Suprapubic skin (tissue), 4 donors: ENCODE measurements around the gene HSPD1. TPM values are rescaled to one million over a fixed set of nuclear protein-coding genes. Genes with fewer than 3 reads are reported as not detected.

ENCODE experiments used
- DNase-seq, 2 donors: peaks; one replicate each; pipeline ENCODE4 v3.0.0-alpha.2; 2019; ENCODE audit warnings: low spot score in 2 of 2
- H3K27ac ChIP-seq: fragments of 200-600 bp; sonication (generic); one replicate; pipeline ENCODE4 v1.5.1; 2019
- H3K27me3 ChIP-seq: fragments of 200-600 bp; sonication (generic); one replicate; pipeline ENCODE4 v1.5.1; 2019
- H3K36me3 ChIP-seq: fragments of 200-600 bp; sonication (generic); one replicate; pipeline ENCODE4 v1.5.1; 2019
- H3K4me1 ChIP-seq: fragments of 200-600 bp; sonication (generic); one replicate; pipeline ENCODE4 v1.5.1; 2019
- H3K4me3 ChIP-seq: fragments of 200-600 bp; sonication (generic); one replicate; pipeline ENCODE4 v1.5.1; 2019; ENCODE audit warnings: mild to moderate bottlenecking
- H3K9me3 ChIP-seq: fragments of 200-600 bp; sonication (generic); one replicate; pipeline ENCODE4 v1.5.1; 2019
- CTCF ChIP-seq, 2 donors: fragments of 200-600 bp in 1 of 2; fragments of 450-650 bp in 1 of 2; sonication (generic) in 1 of 2; IDR thresholded peaks; one replicate each; pipeline ENCODE4 v1.5.1; 2016 to 2019; ENCODE audit warnings: antibody characterized with exemption in 2 of 2, mild to moderate bottlenecking in 1 of 2, moderate library complexity in 1 of 2
- EP300 ChIP-seq: sonication (generic); formaldehyde crosslinking; IDR thresholded peaks from one replicate; pipeline ENCODE4 v1.6.1; 2017; ENCODE audit warnings: antibody characterized with exemption
- POLR2A ChIP-seq, 2 donors: fragments of 450-650 bp; IDR thresholded peaks; one replicate each; pipeline ENCODE4 v1.6.1; 2017; ENCODE audit warnings: antibody characterized with exemption in 2 of 2, mild to moderate bottlenecking in 2 of 2, moderate library complexity in 2 of 2
- POLR2AphosphoS5 ChIP-seq, 3 donors: sonication (generic); formaldehyde crosslinking; IDR thresholded peaks; one replicate each; pipeline ENCODE4 v1.6.1; 2017; ENCODE audit warnings: antibody characterized with exemption in 3 of 3
- WGBS: methylation state at CpG from one replicate; pipeline ENCODE4 v1.1.5; 2018; 5-methylcytosine and 5-hydroxymethylcytosine counted together
- total RNA-seq, 4 donors: library from RNA; depleted of rRNA; stranded (reverse); fragments of >200 nt; gene quantifications; one replicate each; pipeline ENCODE4 v1.1.0, GENCODE V29; 2016

HSPD1 gene
- total RNA-seq, 4 donors from 2014 or later: 86.9 to 148 (median 112) TPM

- Histone ChIP-seq H3K27me3 (no peaks in the 10 kb centered on the region), H3K4me1 (peaks cover 35% of the 10 kb centered on the region), H3K27ac (no peak overlapping the region), H3K4me3 (no peak overlapping the region), H3K36me3 (peaks cover 15% of the 10 kb centered on the region), H3K9me3 (no peaks in the 10 kb centered on the region)
- no peak for TF ChIP-seq POLR2AphosphoS5 (IDR thresholded peaks at IDR 0.05)
- no peak for TF ChIP-seq CTCF (IDR thresholded peaks at IDR 0.05)
- TF ChIP-seq POLR2A (IDR thresholded peaks at IDR 0.05): no peak
- TF ChIP-seq EP300: no peak
- DNase-seq: no peak
- WGBS: 74% methylated on average over 4 of the region's 4 CpGs
Measured at GRCh38 chr2:197502685-197503084, 3.0 kb upstream of the HSPD1 start.

DNA sequence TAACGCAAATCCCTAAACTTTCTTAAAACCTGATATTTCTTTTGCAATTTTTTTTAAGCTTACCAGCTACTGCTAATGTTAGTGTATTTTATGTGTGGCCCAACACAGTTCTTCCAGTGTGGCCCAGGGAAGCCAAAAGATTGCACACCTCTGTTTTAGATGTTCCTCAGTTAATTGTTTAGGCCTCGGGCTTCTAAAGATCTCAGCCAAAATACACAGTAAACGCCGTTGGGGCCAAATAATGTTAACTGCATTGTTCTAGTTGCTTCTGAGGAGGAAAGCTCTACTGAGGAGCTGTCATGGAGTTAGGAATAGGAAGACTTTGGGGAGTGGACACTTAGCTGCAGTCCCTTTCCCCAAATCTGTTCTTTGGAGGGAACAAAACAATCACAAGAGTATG lies 2.6 kb upstream of the HSPD1 start:
- Histone ChIP-seq H3K9me3 (no peaks in the 10 kb centered on the region), H3K36me3 (peaks cover 15% of the 10 kb centered on the region), H3K4me3 (no peak overlapping the region), H3K27ac (no peak overlapping the region), H3K4me1 (peaks cover 39% of the 10 kb centered on the region), H3K27me3 (no peaks in the 10 kb centered on the region)
- WGBS: 56% methylated on average over 4 of the region's 4 CpGs
- TF ChIP-seq POLR2A (IDR thresholded peaks at IDR 0.05): no peak
- no peak for TF ChIP-seq CTCF (IDR thresholded peaks at IDR 0.05)
- TF ChIP-seq POLR2AphosphoS5 (IDR thresholded peaks at IDR 0.05): no peak
- no peak for TF ChIP-seq EP300
- no peak for DNase-seq

GRCh38 chr2:197500503-197501131 lies 977 bp upstream of the HSPD1 start:
- peaks cover 28% of the 10 kb centered on the region for H3K36me3 ChIP-seq
- peak overlapping the region; percentile 95 for H3K27ac ChIP-seq
- 0% methylated on average over 21 of the region's 30 CpGs for WGBS
- DNase-seq: peak in 1 of 2 donors; percentile 80
- H3K4me3 ChIP-seq: peak overlapping the region; percentile 83
- TF ChIP-seq POLR2AphosphoS5 (IDR thresholded peaks at IDR 0.05): no peak
- no peak for TF ChIP-seq EP300
- TF ChIP-seq CTCF (IDR thresholded peaks at IDR 0.05): no peak
- H3K4me1 ChIP-seq: peaks cover 52% of the 10 kb centered on the region
- H3K27me3 ChIP-seq: no peaks in the 10 kb centered on the region
- H3K9me3 ChIP-seq: no peaks in the 10 kb centered on the region

- Histone ChIP-seq H3K4me3 (peak overlapping the region; percentile 83), H3K4me1 (peaks cover 54% of the 10 kb centered on the region), H3K9me3 (no peaks in the 10 kb centered on the region), H3K27me3 (no peaks in the 10 kb centered on the region), H3K27ac (peak overlapping the region; percentile 95), H3K36me3 (peaks cover 34% of the 10 kb centered on the region)
- whole genome bisulfite sequencing: 1% methylated on average over 22 of the region's 46 CpGs
- TF ChIP-seq POLR2A (IDR thresholded peaks at IDR 0.05) (no peak), CTCF (IDR thresholded peaks at IDR 0.05) (no peak), POLR2AphosphoS5 (IDR thresholded peaks at IDR 0.05) (no peak), EP300 (no peak)
- peak; percentile 80 to 82 for DNase-seq
Measured at GRCh38 chr2:197498937-197499593, 575 bp downstream of the HSPD1 start.

GRCh38 chr2:197498235-197498936 lies 1.3 kb downstream of the HSPD1 start:
- peaks cover 35% of the 10 kb centered on the region for H3K36me3 ChIP-seq
- H3K4me1 ChIP-seq: peaks cover 54% of the 10 kb centered on the region
- TF ChIP-seq CTCF (IDR thresholded peaks at IDR 0.05) (no peak), EP300 (no peak), POLR2A (IDR thresholded peaks at IDR 0.05) (no peak), POLR2AphosphoS5 (IDR thresholded peaks at IDR 0.05) (no peak)
- H3K27ac ChIP-seq: peak overlapping the region; percentile 95
- WGBS: 11% methylated on average over 12 of the region's 14 CpGs
- no peaks in the 10 kb centered on the region for H3K9me3 ChIP-seq
- no peaks in the 10 kb centered on the region for H3K27me3 ChIP-seq
- no peak for DNase-seq
- H3K4me3 ChIP-seq: peak overlapping the region; percentile 83
